ENCODE results near the gene ACOT13. TPM values are rescaled to one million over a fixed set of nuclear protein-coding genes. Genes with fewer than 3 reads are reported as not detected.
"Not testable (repeated sequence)": the region's sequence is repeated elsewhere in the genome, so short reads cannot be mapped to it uniquely, and the experiment has no call there.

The ACOT13 gene
- total RNA-seq, 1 donor from 2014 or later, result 18.7 TPM

DNA sequence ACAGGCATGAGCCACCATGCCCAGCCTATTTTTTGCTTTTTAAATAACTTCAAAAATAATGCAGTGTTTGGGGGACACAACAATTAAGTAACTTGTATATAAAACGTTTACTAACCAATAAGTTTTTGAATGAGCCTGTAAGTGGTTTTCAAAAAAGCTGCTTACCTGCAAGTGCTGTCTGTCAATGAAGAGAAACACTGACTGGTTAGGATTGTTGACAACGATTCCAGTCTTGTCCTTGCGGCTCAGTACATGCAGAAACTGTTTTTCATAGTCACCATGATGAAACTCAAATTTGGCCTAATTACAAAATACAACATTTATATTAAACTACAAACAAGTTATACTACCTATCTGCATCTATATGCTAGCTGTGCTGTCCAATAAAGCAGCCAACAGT is 41.7 kb downstream of the ACOT13 start:
- H3K4me3 Mint-ChIP-seq, result no peak overlapping the region
- H3K27ac Mint-ChIP-seq, result no peak overlapping the region
- peaks cover 53% of the 10 kb centered on the region for H3K36me3 Mint-ChIP-seq
- H3K9me3 Mint-ChIP-seq, result no peaks in the 10 kb centered on the region
- TF ChIP-seq, protein P1, sequence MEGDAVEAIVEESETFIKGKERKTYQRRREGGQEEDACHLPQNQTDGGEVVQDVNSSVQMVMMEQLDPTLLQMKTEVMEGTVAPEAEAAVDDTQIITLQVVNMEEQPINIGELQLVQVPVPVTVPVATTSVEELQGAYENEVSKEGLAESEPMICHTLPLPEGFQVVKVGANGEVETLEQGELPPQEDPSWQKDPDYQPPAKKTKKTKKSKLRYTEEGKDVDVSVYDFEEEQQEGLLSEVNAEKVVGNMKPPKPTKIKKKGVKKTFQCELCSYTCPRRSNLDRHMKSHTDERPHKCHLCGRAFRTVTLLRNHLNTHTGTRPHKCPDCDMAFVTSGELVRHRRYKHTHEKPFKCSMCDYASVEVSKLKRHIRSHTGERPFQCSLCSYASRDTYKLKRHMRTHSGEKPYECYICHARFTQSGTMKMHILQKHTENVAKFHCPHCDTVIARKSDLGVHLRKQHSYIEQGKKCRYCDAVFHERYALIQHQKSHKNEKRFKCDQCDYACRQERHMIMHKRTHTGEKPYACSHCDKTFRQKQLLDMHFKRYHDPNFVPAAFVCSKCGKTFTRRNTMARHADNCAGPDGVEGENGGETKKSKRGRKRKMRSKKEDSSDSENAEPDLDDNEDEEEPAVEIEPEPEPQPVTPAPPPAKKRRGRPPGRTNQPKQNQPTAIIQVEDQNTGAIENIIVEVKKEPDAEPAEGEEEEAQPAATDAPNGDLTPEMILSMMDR (IDR thresholded peaks at IDR 0.05; ENCODE audit: unreplicated experiment), result no peak
- no peak for DNase-seq (ENCODE audit: low spot score in 2 of 2, unreplicated experiment in 2 of 2)
- no peaks in the 10 kb centered on the region for H3K27me3 Mint-ChIP-seq (ENCODE audit: low read depth)
- no peaks in the 10 kb centered on the region for H3K4me1 Mint-ChIP-seq

DNA sequence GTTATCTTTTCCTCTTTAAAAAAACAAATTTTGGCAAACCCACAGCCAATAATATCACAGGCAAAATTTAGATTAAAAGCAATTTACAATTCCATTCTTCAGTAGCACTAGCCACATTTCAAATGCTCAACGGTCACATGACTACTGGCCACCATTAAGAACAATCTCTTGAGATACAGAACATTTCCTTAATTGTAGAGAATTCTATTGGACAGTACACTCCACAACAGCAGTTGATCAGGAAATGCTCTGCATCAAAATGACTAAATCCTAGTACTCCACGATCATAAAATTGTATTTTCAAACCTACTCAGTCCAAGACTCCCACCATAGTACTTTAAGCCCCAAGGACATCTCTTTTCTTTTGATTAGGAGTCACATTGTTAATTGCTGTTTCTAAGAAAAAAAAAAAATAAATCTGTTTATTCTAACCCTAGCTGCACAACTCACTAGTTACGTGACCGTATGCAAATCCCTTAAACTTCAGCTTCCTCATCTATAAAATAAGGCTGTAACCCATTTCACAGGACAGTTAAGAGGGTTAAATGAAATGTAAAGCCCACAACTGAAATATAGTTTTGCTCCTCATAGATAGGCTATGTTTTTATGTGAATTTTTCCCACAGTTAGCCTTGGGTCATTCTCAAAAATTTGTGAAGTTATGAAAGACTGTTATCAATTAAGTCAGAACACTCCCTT is 42.3 kb downstream of the ACOT13 start:
- no peak overlapping the region for H3K27ac Mint-ChIP-seq
- H3K4me1 Mint-ChIP-seq, result peaks cover 3% of the 10 kb centered on the region
- DNase-seq (ENCODE audit: low spot score in 2 of 2, unreplicated experiment in 2 of 2), result no peak
- TF ChIP-seq, protein P1 (IDR thresholded peaks at IDR 0.05; ENCODE audit: unreplicated experiment), result no peak
- no peaks in the 10 kb centered on the region for H3K27me3 Mint-ChIP-seq (ENCODE audit: low read depth)
- no peaks in the 10 kb centered on the region for H3K9me3 Mint-ChIP-seq
- H3K4me3 Mint-ChIP-seq, result no peak overlapping the region
- H3K36me3 Mint-ChIP-seq, result peaks cover 54% of the 10 kb centered on the region

DNA sequence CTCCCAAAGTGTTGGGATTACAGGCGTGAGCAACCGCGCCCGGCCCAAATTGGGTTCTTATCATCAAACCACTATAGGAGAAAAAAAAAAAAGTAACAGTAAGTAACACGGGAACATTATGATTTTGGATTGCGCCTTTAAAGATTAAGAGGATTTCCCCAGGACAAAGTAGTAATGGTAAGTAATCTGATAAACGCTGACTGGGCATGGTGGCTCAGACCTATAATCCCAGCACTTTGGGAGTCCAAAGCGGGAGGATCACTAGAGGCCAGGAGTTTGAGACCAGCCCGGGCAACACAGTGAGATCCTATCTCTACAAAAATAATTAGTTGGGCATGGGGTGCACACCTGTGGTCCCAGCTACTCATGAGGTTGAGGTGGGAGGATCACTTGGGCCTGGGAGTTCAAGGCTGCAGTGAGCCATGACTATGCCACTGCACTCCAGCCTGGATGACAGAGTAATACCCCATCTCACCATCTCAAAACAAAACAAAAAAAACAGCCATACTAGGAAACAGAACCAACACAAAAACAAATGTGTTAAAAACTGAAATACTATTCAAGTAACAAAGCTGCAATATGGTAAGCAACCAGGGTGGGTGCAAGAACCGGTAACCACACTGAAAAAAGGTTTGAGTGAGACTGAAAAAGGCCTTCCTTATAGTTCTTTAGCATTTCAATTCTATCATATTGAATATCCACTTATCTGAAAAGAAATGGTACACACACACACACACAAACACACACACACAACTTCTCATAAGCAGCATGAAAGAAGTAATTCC is 43.8 kb downstream of the ACOT13 start:
- Mint-ChIP-seq H3K4me3 (no peak overlapping the region), H3K36me3 (peaks cover 57% of the 10 kb centered on the region), H3K27ac (no peak overlapping the region), H3K27me3 (ENCODE audit: low read depth) (no peaks in the 10 kb centered on the region), H3K9me3 (no peaks in the 10 kb centered on the region), H3K4me1 (peaks cover 3% of the 10 kb centered on the region)
- no peak for DNase-seq (ENCODE audit: low spot score in 2 of 2, unreplicated experiment in 2 of 2)
- TF ChIP-seq, protein P1 (IDR thresholded peaks at IDR 0.05; ENCODE audit: unreplicated experiment), result no peak

DNA sequence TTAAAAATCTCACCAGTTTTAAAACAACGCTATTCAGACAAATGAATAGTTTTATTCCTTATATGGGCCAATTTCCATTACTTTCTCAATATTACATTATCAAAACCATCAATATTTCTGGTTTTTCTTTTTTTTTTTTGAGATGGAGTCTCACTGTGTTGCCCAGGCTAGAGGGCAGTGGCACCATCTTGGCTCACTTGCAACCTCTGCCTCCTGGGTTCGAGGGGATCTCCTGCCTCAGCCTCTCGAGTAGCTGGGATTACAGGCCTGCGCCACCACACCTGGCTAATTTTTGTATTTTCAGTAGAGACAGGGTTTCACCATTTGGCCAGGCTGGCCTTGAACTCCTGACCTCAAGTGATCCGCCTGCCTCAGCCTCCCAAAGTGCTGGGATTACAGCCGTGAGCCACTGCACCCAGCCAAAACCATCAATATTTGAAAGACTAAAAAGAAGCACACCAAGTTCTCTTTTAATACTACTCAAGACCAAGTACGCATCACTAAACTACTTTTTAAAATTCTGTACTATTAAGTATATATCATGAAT is 49.8 kb downstream of the ACOT13 start:
- not testable (repeated sequence) for DNase-seq (ENCODE audit: low spot score in 2 of 2, unreplicated experiment in 2 of 2); H3K9me3 Mint-ChIP-seq; H3K27me3 Mint-ChIP-seq (ENCODE audit: low read depth)
- Mint-ChIP-seq H3K36me3 (peaks cover 29% of the 10 kb centered on the region), H3K4me1 (peaks cover 37% of the 10 kb centered on the region), H3K4me3 (peak overlapping the region; percentile 98), H3K27ac (peak overlapping the region; percentile 15)

DNA sequence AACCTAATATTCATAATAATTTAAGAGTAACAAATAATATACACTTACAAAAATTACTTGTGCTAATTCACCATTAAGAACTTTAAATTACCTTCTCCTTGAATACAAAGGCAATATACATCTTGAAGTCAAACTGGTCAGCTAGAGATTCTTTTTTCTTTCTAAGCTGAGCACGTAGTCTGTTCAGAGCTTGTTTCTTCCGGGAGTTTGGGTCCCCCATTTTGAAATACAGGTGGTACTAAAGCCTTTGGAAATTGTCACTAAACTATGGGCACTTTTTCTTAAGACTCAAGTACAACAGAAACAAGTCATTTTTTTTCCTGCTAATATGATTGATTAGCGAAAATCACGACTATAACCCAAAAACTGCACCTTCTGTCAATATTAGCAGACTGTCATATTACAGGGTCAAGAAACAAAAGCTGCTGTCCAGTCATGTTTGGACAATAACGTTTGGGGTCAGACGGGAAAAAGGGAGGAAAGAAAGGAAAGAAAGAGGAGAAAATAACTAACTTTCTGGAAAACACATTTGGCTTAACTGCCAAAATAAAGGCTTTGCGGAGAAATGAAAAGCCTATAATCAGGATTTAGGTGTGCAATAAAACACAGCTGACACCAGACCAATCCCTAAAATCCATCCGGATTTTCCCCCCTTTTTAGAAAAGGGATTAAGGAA is 51.7 kb downstream of the ACOT13 start:
- Mint-ChIP-seq H3K4me1 (peaks cover 40% of the 10 kb centered on the region), H3K4me3 (peak overlapping the region; percentile 98), H3K27ac (peak overlapping the region; percentile 100), H3K27me3 (ENCODE audit: low read depth) (no peaks in the 10 kb centered on the region), H3K36me3 (peaks cover 20% of the 10 kb centered on the region), H3K9me3 (no peaks in the 10 kb centered on the region)
- DNase-seq (ENCODE audit: low spot score in 2 of 2, unreplicated experiment in 2 of 2), result no peak
- TF ChIP-seq, protein P1 (IDR thresholded peaks at IDR 0.05; ENCODE audit: unreplicated experiment), result no peak
